IPS-18a (cell line): Measurements from ENCODE around the gene SHISA9.

Experiments
- H3K27ac ChIP-seq: one replicate; pipeline ENCODE4 v1.5.1; 2013; ENCODE audit warnings: low read length
- H3K27me3 ChIP-seq: one replicate; pipeline ENCODE4 v1.6.1; 2013; ENCODE audit warnings: mild to moderate bottlenecking, low read length; ENCODE audit not compliant: control insufficient read depth, insufficient read depth
- H3K36me3 ChIP-seq: one replicate; pipeline ENCODE4 v1.6.1; 2013; ENCODE audit warnings: low read depth, low read length; ENCODE audit not compliant: control insufficient read depth
- H3K4me1 ChIP-seq: one replicate; pipeline ENCODE4 v1.6.1; 2013; ENCODE audit warnings: low read depth, low read length; ENCODE audit not compliant: control insufficient read depth
- H3K4me3 ChIP-seq: one replicate; pipeline ENCODE4 v1.5.1; 2013; ENCODE audit warnings: low read length
- H3K9ac ChIP-seq: one replicate; pipeline ENCODE4 v1.6.1; 2013; ENCODE audit warnings: mild to moderate bottlenecking, low read length, moderate library complexity
- H3K9me3 ChIP-seq: one replicate; pipeline ENCODE4 v1.6.1; 2013; ENCODE audit warnings: low read depth, low read length; ENCODE audit not compliant: control insufficient read depth

SHISA9 gene

GRCh38 chr16:13032911-13033310 is 131.5 kb downstream of the SHISA9 start:
- Histone ChIP-seq H3K36me3 (no peaks in the 10 kb centered on the region), H3K4me1 (no peaks in the 10 kb centered on the region), H3K4me3 (no peak overlapping the region), H3K27ac (no peak overlapping the region), H3K9me3 (no peaks in the 10 kb centered on the region), H3K9ac (no peak overlapping the region), H3K27me3 (no peaks in the 10 kb centered on the region)

- H3K27me3 ChIP-seq = no peaks in the 10 kb centered on the region
- H3K9me3 ChIP-seq = no peaks in the 10 kb centered on the region
- no peak overlapping the region for H3K27ac ChIP-seq
- H3K4me1 ChIP-seq = peaks cover 7% of the 10 kb centered on the region
- H3K9ac ChIP-seq = no peak overlapping the region
- H3K4me3 ChIP-seq = no peak overlapping the region
- no peaks in the 10 kb centered on the region for H3K36me3 ChIP-seq
Observed at GRCh38 chr16:13036600-13036999, 135.2 kb downstream of the SHISA9 start.

- Histone ChIP-seq H3K9ac (no peak overlapping the region), H3K4me3 (no peak overlapping the region), H3K9me3 (no peaks in the 10 kb centered on the region), H3K27ac (no peak overlapping the region), H3K4me1 (peaks cover 7% of the 10 kb centered on the region), H3K27me3 (no peaks in the 10 kb centered on the region), H3K36me3 (no peaks in the 10 kb centered on the region)
Observed at GRCh38 chr16:13038591-13038990, 137.2 kb downstream of the SHISA9 start.

GRCh38 chr16:13039526-13039925 is 138.1 kb downstream of the SHISA9 start:
- no peaks in the 10 kb centered on the region for H3K27me3 ChIP-seq
- H3K9ac ChIP-seq = no peak overlapping the region
- H3K36me3 ChIP-seq = no peaks in the 10 kb centered on the region
- H3K27ac ChIP-seq = no peak overlapping the region
- no peak overlapping the region for H3K4me3 ChIP-seq
- H3K9me3 ChIP-seq = no peaks in the 10 kb centered on the region
- H3K4me1 ChIP-seq = peaks cover 7% of the 10 kb centered on the region

- H3K36me3 ChIP-seq = no peaks in the 10 kb centered on the region
- H3K4me3 ChIP-seq = no peak overlapping the region
- no peaks in the 10 kb centered on the region for H3K9me3 ChIP-seq
- no peak overlapping the region for H3K9ac ChIP-seq
- peaks cover 7% of the 10 kb centered on the region for H3K4me1 ChIP-seq
- no peaks in the 10 kb centered on the region for H3K27me3 ChIP-seq
- no peak overlapping the region for H3K27ac ChIP-seq
Observed at GRCh38 chr16:13041180-13041579, 139.8 kb downstream of the SHISA9 start.

GRCh38 chr16:13041646-13042290 is 140.4 kb downstream of the SHISA9 start:
- Histone ChIP-seq H3K9me3 (no peaks in the 10 kb centered on the region), H3K27ac (no peak overlapping the region), H3K9ac (no peak overlapping the region), H3K36me3 (no peaks in the 10 kb centered on the region), H3K4me3 (no peak overlapping the region), H3K27me3 (no peaks in the 10 kb centered on the region), H3K4me1 (peaks cover 7% of the 10 kb centered on the region)

- H3K27me3 ChIP-seq = no peaks in the 10 kb centered on the region
- H3K27ac ChIP-seq = no peak overlapping the region
- H3K4me3 ChIP-seq = no peak overlapping the region
- no peaks in the 10 kb centered on the region for H3K9me3 ChIP-seq
- H3K4me1 ChIP-seq = peaks cover 7% of the 10 kb centered on the region
- no peaks in the 10 kb centered on the region for H3K36me3 ChIP-seq
- H3K9ac ChIP-seq = no peak overlapping the region
Observed at GRCh38 chr16:13042291-13042685, 140.9 kb downstream of the SHISA9 start.

- Histone ChIP-seq H3K9ac (no peak overlapping the region), H3K36me3 (no peaks in the 10 kb centered on the region), H3K4me3 (no peak overlapping the region), H3K27me3 (no peaks in the 10 kb centered on the region), H3K27ac (no peak overlapping the region), H3K4me1 (peaks cover 3% of the 10 kb centered on the region), H3K9me3 (peaks cover 9% of the 10 kb centered on the region)
Observed at GRCh38 chr16:13046061-13046821, 144.8 kb downstream of the SHISA9 start.

GRCh38 chr16:13047276-13047675 is 145.9 kb downstream of the SHISA9 start:
- Histone ChIP-seq H3K4me3 (no peak overlapping the region), H3K36me3 (no peaks in the 10 kb centered on the region), H3K27ac (no peak overlapping the region), H3K9ac (no peak overlapping the region), H3K27me3 (no peaks in the 10 kb centered on the region), H3K4me1 (no peaks in the 10 kb centered on the region), H3K9me3 (peaks cover 9% of the 10 kb centered on the region)

GRCh38 chr16:13049688-13050087 is 148.3 kb downstream of the SHISA9 start:
- no peak overlapping the region for H3K4me3 ChIP-seq
- no peaks in the 10 kb centered on the region for H3K36me3 ChIP-seq
- no peaks in the 10 kb centered on the region for H3K27me3 ChIP-seq
- H3K4me1 ChIP-seq = no peaks in the 10 kb centered on the region
- H3K27ac ChIP-seq = no peak overlapping the region
- peaks cover 9% of the 10 kb centered on the region for H3K9me3 ChIP-seq
- H3K9ac ChIP-seq = no peak overlapping the region

- H3K27me3 ChIP-seq = no peaks in the 10 kb centered on the region
- H3K4me1 ChIP-seq = no peaks in the 10 kb centered on the region
- no peaks in the 10 kb centered on the region for H3K36me3 ChIP-seq
- no peak overlapping the region for H3K27ac ChIP-seq
- H3K9me3 ChIP-seq = peaks cover 9% of the 10 kb centered on the region
- no peak overlapping the region for H3K4me3 ChIP-seq
- no peak overlapping the region for H3K9ac ChIP-seq
Observed at GRCh38 chr16:13052431-13052830, 151.0 kb downstream of the SHISA9 start.

- H3K9ac ChIP-seq = no peak overlapping the region
- H3K27ac ChIP-seq = no peak overlapping the region
- H3K9me3 ChIP-seq = no peaks in the 10 kb centered on the region
- H3K27me3 ChIP-seq = no peaks in the 10 kb centered on the region
- H3K4me3 ChIP-seq = no peak overlapping the region
- H3K4me1 ChIP-seq = no peaks in the 10 kb centered on the region
- H3K36me3 ChIP-seq = no peaks in the 10 kb centered on the region
Observed at GRCh38 chr16:13055480-13055879, 154.1 kb downstream of the SHISA9 start.
